IPS-18a (cell line): ENCODE measurements around the gene MAPRE2.

Experiments used
- H3K27ac ChIP-seq: one replicate; pipeline ENCODE4 v1.5.1; 2013; ENCODE audit warnings: low read length
- H3K27me3 ChIP-seq: one replicate; pipeline ENCODE4 v1.6.1; 2013; ENCODE audit warnings: mild to moderate bottlenecking, low read length; ENCODE audit not compliant: control insufficient read depth, insufficient read depth
- H3K36me3 ChIP-seq: one replicate; pipeline ENCODE4 v1.6.1; 2013; ENCODE audit warnings: low read depth, low read length; ENCODE audit not compliant: control insufficient read depth
- H3K4me1 ChIP-seq: one replicate; pipeline ENCODE4 v1.6.1; 2013; ENCODE audit warnings: low read depth, low read length; ENCODE audit not compliant: control insufficient read depth
- H3K4me3 ChIP-seq: one replicate; pipeline ENCODE4 v1.5.1; 2013; ENCODE audit warnings: low read length
- H3K9ac ChIP-seq: one replicate; pipeline ENCODE4 v1.6.1; 2013; ENCODE audit warnings: mild to moderate bottlenecking, low read length, moderate library complexity
- H3K9me3 ChIP-seq: one replicate; pipeline ENCODE4 v1.6.1; 2013; ENCODE audit warnings: low read depth, low read length; ENCODE audit not compliant: control insufficient read depth

The MAPRE2 gene

GRCh38 chr18:35038881-35039491 lies 2.2 kb upstream of the MAPRE2 start:
- Histone ChIP-seq H3K36me3 (no peaks in the 10 kb centered on the region), H3K27me3 (no peaks in the 10 kb centered on the region), H3K4me1 (peaks cover 23% of the 10 kb centered on the region), H3K9ac (no peak overlapping the region), H3K27ac (no peak overlapping the region), H3K9me3 (no peaks in the 10 kb centered on the region), H3K4me3 (no peak overlapping the region)

GRCh38 chr18:35040638-35040987 lies 600 bp upstream of the MAPRE2 start:
- H3K27ac ChIP-seq = peak overlapping the region; percentile 78

GRCh38 chr18:35041815-35042387 lies 688 bp downstream of the MAPRE2 start:
- H3K9me3 ChIP-seq = no peaks in the 10 kb centered on the region
- H3K4me3 ChIP-seq = peak overlapping the region; percentile 95
- no peaks in the 10 kb centered on the region for H3K36me3 ChIP-seq
- no peaks in the 10 kb centered on the region for H3K27me3 ChIP-seq
- peak overlapping the region; percentile 36 for H3K27ac ChIP-seq
- H3K9ac ChIP-seq = peak overlapping the region; percentile 81
- peaks cover 28% of the 10 kb centered on the region for H3K4me1 ChIP-seq

More at GRCh38 chr18:35040638-35040987, 600 bp upstream of the MAPRE2 start:
- Histone ChIP-seq H3K36me3 (no peaks in the 10 kb centered on the region), H3K4me1 (peaks cover 23% of the 10 kb centered on the region), H3K9me3 (no peaks in the 10 kb centered on the region), H3K9ac (peak overlapping the region; percentile 81), H3K4me3 (peak overlapping the region; percentile 95), H3K27me3 (no peaks in the 10 kb centered on the region)

GRCh38 chr18:35042389-35043071 lies 1.3 kb downstream of the MAPRE2 start:
- Histone ChIP-seq H3K4me1 (peaks cover 28% of the 10 kb centered on the region), H3K27me3 (no peaks in the 10 kb centered on the region), H3K36me3 (no peaks in the 10 kb centered on the region), H3K9ac (peak overlapping the region; percentile 81), H3K9me3 (no peaks in the 10 kb centered on the region), H3K27ac (no peak overlapping the region), H3K4me3 (peak overlapping the region; percentile 95)

- H3K27ac ChIP-seq = no peak overlapping the region
- no peaks in the 10 kb centered on the region for H3K9me3 ChIP-seq
- H3K4me3 ChIP-seq = peak overlapping the region; percentile 95
- peaks cover 28% of the 10 kb centered on the region for H3K4me1 ChIP-seq
- no peaks in the 10 kb centered on the region for H3K27me3 ChIP-seq
- H3K36me3 ChIP-seq = no peaks in the 10 kb centered on the region
- H3K9ac ChIP-seq = no peak overlapping the region
Observed at GRCh38 chr18:35043207-35043606, 2.0 kb downstream of the MAPRE2 start.

- H3K27ac ChIP-seq = no peak overlapping the region
- H3K9ac ChIP-seq = no peak overlapping the region
- no peak overlapping the region for H3K4me3 ChIP-seq
- no peaks in the 10 kb centered on the region for H3K27me3 ChIP-seq
- peaks cover 31% of the 10 kb centered on the region for H3K4me1 ChIP-seq
- no peaks in the 10 kb centered on the region for H3K36me3 ChIP-seq
- no peaks in the 10 kb centered on the region for H3K9me3 ChIP-seq
Observed at GRCh38 chr18:35045121-35045520, 3.9 kb downstream of the MAPRE2 start.

GRCh38 chr18:35045806-35046205 lies 4.6 kb downstream of the MAPRE2 start:
- H3K27ac ChIP-seq = no peak overlapping the region
- H3K9me3 ChIP-seq = no peaks in the 10 kb centered on the region
- H3K4me1 ChIP-seq = peaks cover 32% of the 10 kb centered on the region
- H3K36me3 ChIP-seq = no peaks in the 10 kb centered on the region
- no peak overlapping the region for H3K9ac ChIP-seq
- H3K4me3 ChIP-seq = no peak overlapping the region
- H3K27me3 ChIP-seq = no peaks in the 10 kb centered on the region

- no peaks in the 10 kb centered on the region for H3K36me3 ChIP-seq
- H3K4me3 ChIP-seq = no peak overlapping the region
- H3K9me3 ChIP-seq = no peaks in the 10 kb centered on the region
- no peak overlapping the region for H3K27ac ChIP-seq
- H3K4me1 ChIP-seq = peaks cover 26% of the 10 kb centered on the region
- no peaks in the 10 kb centered on the region for H3K27me3 ChIP-seq
- H3K9ac ChIP-seq = no peak overlapping the region
Observed at GRCh38 chr18:35047697-35048292, 6.6 kb downstream of the MAPRE2 start.

GRCh38 chr18:35049111-35050027 lies 8.2 kb downstream of the MAPRE2 start:
- H3K27ac ChIP-seq = no peak overlapping the region
- no peaks in the 10 kb centered on the region for H3K9me3 ChIP-seq
- H3K27me3 ChIP-seq = no peaks in the 10 kb centered on the region
- no peaks in the 10 kb centered on the region for H3K36me3 ChIP-seq
- H3K4me1 ChIP-seq = peaks cover 22% of the 10 kb centered on the region
- no peak overlapping the region for H3K4me3 ChIP-seq
- no peak overlapping the region for H3K9ac ChIP-seq

- Histone ChIP-seq H3K27me3 (no peaks in the 10 kb centered on the region), H3K9me3 (no peaks in the 10 kb centered on the region), H3K4me3 (no peak overlapping the region), H3K36me3 (no peaks in the 10 kb centered on the region), H3K4me1 (peaks cover 22% of the 10 kb centered on the region), H3K27ac (no peak overlapping the region), H3K9ac (no peak overlapping the region)
Observed at GRCh38 chr18:35050028-35050546, 8.9 kb downstream of the MAPRE2 start.

- Histone ChIP-seq H3K9ac (no peak overlapping the region), H3K4me1 (peaks cover 21% of the 10 kb centered on the region), H3K27me3 (no peaks in the 10 kb centered on the region), H3K36me3 (no peaks in the 10 kb centered on the region), H3K4me3 (no peak overlapping the region), H3K9me3 (no peaks in the 10 kb centered on the region), H3K27ac (no peak overlapping the region)
Observed at GRCh38 chr18:35050705-35051195, 9.5 kb downstream of the MAPRE2 start.
